Glutamatergic neuron (in vitro differentiated cells): ENCODE results near the gene D2HGDH. TPM values are rescaled to one million over a fixed set of nuclear protein-coding genes. Genes with fewer than 3 reads are reported as not detected.
A peak's percentile ranks its signal among the peaks of the same experiment; 100 is the strongest.

Experiments used
- DNase-seq: peaks from one replicate; pipeline ENCODE4 v3.0.0; 2022
- H3K27ac Mint-ChIP-seq: one replicate; pipeline ENCODE4 v1.8.0; 2020; ENCODE audit warnings: mild to moderate bottlenecking, mixed read lengths, inconsistent platforms; ENCODE audit not compliant: unreplicated experiment
- H3K27me3 Mint-ChIP-seq: one replicate; pipeline ENCODE4 v1.8.0; 2020; ENCODE audit warnings: mild to moderate bottlenecking, moderate library complexity, mixed read lengths, inconsistent platforms; ENCODE audit not compliant: unreplicated experiment
- H3K36me3 Mint-ChIP-seq: one replicate; pipeline ENCODE4 v1.8.0; 2020; ENCODE audit warnings: mild to moderate bottlenecking, mixed read lengths, inconsistent platforms; ENCODE audit not compliant: unreplicated experiment
- H3K4me1 Mint-ChIP-seq: one replicate; pipeline ENCODE4 v1.8.0; 2020; ENCODE audit warnings: mild to moderate bottlenecking, low read depth, mixed read lengths, inconsistent platforms; ENCODE audit not compliant: unreplicated experiment
- H3K4me3 Mint-ChIP-seq: one replicate; pipeline ENCODE4 v1.8.0; 2020; ENCODE audit warnings: mild to moderate bottlenecking, mixed read lengths, inconsistent platforms; ENCODE audit not compliant: unreplicated experiment
- H3K9me3 Mint-ChIP-seq: one replicate; pipeline ENCODE4 v1.8.0; 2020; ENCODE audit warnings: mild to moderate bottlenecking, moderate library complexity, mixed read lengths, inconsistent platforms; ENCODE audit not compliant: unreplicated experiment
- CTCF ChIP-seq: fragments of 200-600 bp; sonication (generic); IDR thresholded peaks from one replicate; pipeline ENCODE4 v1.5.0; 2021; ENCODE audit not compliant: partially characterized antibody, unreplicated experiment
- total RNA-seq: library from RNA; stranded (reverse); fragmentation: NEBNext Ultra II Directional; extraction: Animal tissue kit (Norgen Biotek cat#: 25700); gene quantifications from one replicate; pipeline ENCODE4 v1.2.1, GENCODE V29; 2021; ENCODE audit not compliant: unreplicated experiment

Gene D2HGDH
- total RNA-seq, 1 donor from 2014 or later = 12.5 TPM

DNA sequence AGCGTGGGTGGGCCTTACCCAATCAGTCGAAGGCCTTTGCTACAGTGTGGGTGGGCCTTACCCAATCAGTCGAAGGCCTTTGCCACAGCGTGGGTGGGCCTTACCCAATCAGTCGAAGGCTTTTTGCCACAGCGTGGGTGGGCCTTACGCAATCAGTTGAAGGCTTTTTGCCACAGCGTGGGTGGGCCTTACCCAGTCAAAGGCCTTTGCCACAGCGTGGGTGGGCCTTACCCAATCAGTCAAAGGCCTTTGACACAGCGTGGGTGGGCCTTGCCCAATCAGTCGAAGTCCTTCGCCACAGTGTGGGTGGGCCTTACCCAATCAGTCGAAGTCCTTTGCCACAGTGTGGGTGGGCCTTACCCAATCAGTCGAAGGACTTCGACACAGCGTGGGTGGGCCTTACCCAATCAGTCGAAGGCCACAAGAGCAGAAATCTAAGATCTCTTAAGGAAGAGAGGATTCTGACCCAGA is 25.9 kb downstream of the D2HGDH start:
- peaks cover 6% of the 10 kb centered on the region for H3K9me3 Mint-ChIP-seq
- peaks cover 4% of the 10 kb centered on the region for H3K27me3 Mint-ChIP-seq
- no peak overlapping the region for H3K4me3 Mint-ChIP-seq
- H3K4me1 Mint-ChIP-seq = peaks cover 5% of the 10 kb centered on the region
- no peak for DNase-seq
- H3K27ac Mint-ChIP-seq = no peak overlapping the region
- peaks cover 10% of the 10 kb centered on the region for H3K36me3 Mint-ChIP-seq
- no peak for TF ChIP-seq CTCF

DNA sequence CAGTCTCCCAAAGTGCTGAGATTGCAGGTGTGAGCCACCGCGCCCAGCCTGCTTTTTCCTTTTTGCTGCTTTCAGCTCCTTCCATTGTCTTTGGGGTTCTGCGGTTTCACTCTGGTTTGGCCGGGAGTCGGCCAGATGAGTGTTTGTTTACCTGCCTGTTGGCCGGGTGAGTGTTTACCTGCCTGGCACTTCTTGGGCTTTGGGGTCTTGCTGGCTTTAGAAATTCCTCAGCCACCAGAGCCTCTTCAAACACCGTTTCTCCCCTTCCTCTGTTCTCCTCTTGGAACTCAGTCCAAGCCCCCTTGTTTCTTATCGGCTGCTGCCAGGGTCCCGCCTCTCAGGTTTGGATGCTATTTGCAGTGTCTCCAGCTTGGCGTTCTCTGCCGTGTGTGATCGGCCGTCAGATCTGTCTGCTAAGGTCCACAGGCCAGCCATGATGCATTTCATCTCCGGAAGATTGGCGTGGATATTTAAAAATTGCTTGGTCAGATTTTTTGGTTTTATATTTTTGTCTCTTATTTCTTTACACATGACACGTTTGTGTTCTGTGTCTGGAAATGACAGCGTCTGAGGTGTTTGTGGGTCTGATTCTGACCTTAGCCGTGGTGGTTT is 28.0 kb downstream of the D2HGDH start:
- TF ChIP-seq CTCF = no peak
- Mint-ChIP-seq H3K4me1 (peaks cover 5% of the 10 kb centered on the region), H3K4me3 (no peak overlapping the region), H3K27me3 (peaks cover 4% of the 10 kb centered on the region), H3K27ac (no peak overlapping the region), H3K9me3 (peaks cover 6% of the 10 kb centered on the region), H3K36me3 (peaks cover 10% of the 10 kb centered on the region)
- DNase-seq = no peak

GRCh38 chr2:241762933-241763369 is 28.5 kb downstream of the D2HGDH start:
- no peak for TF ChIP-seq CTCF
- no peak for DNase-seq

DNA sequence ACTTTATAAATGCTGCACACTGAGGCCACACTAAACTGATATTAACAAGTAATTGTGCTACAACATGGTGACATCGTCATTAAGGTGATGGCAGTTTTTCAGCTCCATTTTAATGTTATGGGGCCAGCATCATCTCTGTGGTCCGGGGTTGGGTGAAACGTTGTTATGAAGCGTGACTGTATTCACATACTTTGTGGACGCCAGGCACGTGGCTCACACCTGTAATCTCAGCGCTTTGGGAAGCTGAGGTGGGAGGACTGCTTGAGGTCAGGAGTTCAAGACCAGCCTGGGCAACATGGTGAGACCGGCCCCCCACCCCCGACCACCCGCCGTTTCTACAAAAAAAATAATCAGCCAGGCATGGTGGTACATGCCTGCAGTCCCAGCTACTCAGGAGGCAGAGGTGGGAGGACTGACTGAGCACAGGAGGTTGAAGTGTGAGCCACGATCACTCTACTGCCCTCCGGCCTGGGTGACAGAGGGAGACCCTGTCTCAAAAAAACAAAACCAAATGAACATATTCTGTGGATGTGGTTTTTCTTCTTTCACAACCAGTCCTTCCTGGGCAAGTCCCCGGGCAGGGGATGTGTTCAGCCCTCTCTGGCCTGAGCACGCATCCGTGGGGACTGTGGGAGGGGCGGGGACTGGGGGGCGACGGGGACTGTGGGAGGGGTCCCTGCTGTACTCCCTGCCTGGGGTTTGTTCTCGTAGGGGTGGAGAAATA is 29.3 kb downstream of the D2HGDH start:
- DNase-seq = no peak
- Mint-ChIP-seq H3K36me3 (peaks cover 10% of the 10 kb centered on the region), H3K27ac (peak overlapping the region; percentile 22), H3K9me3 (peaks cover 6% of the 10 kb centered on the region), H3K4me3 (no peak overlapping the region), H3K27me3 (peaks cover 4% of the 10 kb centered on the region), H3K4me1 (peaks cover 5% of the 10 kb centered on the region)
- no peak for TF ChIP-seq CTCF

More at GRCh38 chr2:241762933-241763369, 28.5 kb downstream of the D2HGDH start:
- H3K4me3 Mint-ChIP-seq = no peak overlapping the region
- H3K27ac Mint-ChIP-seq = no peak overlapping the region
- H3K36me3 Mint-ChIP-seq = peaks cover 10% of the 10 kb centered on the region
- H3K4me1 Mint-ChIP-seq = peaks cover 5% of the 10 kb centered on the region
- H3K9me3 Mint-ChIP-seq = peaks cover 6% of the 10 kb centered on the region
- H3K27me3 Mint-ChIP-seq = peaks cover 4% of the 10 kb centered on the region
